SK-MEL-5 (cell line): ENCODE results near the gene TPCN2. TPM values are rescaled to one million over a fixed set of nuclear protein-coding genes. Genes with fewer than 3 reads are reported as not detected.
A peak's percentile ranks its signal among the peaks of the same experiment; 100 is the strongest.
"Not testable (repeated sequence)": the region's sequence is repeated elsewhere in the genome, so short reads cannot be mapped to it uniquely, and the experiment has no call there.

Experiments used
- DNase-seq: peaks from one replicate; pipeline ENCODE4 v3.0.0-alpha.2; 2016; ENCODE audit warnings: low read depth, low spot score
- in situ Hi-C: cut with HindIII; loops from 2 replicates; pipeline ENCODE4 v1.10.0; 2016; ENCODE audit warnings: low sequenced_read_pairs, high pct_unique_total_duplicates, low pct_unique_long_range_greater_than_20kb
- polyA plus RNA-seq, 2 experiments: library from polyadenylated mRNA; depleted of rRNA; stranded (reverse); fragments of >200 nt; gene quantifications; 2 replicates each; pipeline ENCODE4 v1.2.3, GENCODE V29; 2015
- total RNA-seq: library from RNA; depleted of rRNA; stranded (reverse); fragments of >200 nt; shearing (Covaris generic); gene quantifications from 2 replicates; pipeline ENCODE4 v1.2.3, GENCODE V29; 2014; rRNA removed

TPCN2 gene
- 24.7 and 28.7 TPM in 2 replicates for total RNA-seq
- 40.7 and 50.4 TPM in 2 replicates for polyA plus RNA-seq (2015; cell fraction: cytosol; rRNA removed)
- 143 and 176 TPM in 2 replicates for polyA plus RNA-seq (2015; cell fraction: nucleus; rRNA removed)

DNA sequence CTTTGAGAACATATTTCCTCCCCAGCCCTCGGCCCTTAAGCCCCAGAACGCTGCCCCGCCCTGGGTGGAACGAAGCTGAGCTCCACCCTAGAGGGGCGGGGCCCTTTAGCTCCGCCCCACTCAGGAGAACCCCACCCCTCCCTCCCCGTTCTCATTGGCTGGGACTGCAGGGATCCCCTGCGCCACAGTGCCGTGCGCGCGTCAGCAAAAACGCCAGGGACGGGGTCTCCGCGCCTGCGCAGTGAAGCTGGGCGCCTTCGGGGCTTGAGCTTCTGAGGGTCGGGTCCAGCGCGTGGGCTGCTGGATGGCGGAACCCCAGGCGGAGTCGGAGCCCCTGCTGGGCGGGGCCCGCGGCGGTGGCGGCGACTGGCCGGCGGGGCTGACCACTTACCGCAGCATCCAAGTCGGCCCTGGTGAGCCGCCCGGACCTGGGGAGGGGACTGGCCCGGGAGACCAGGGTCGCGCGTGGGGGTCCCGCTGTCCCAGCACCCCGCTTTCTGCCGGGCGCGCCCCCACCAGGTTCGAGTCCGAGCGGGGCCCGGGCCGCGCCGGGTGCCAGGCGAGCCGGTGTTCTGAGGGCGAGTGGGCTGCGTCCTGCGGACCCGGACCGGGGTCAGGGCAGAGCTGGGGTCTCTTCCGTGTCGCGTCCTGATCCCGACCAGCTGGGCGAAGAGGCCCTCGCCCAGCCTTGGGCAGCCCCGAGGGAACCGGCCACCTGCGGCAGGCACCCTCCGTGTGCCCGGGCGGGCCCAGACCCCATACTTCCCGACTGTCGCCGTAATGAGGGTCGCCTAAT lies at the start of gene TPCN2:
TSS of gene TPCN2 (plus strand) at position 239 of the 796 bp plus-strand sequence. CDS start at position 305, 66 bp downstream.
- DNase-seq = peak; percentile 100
- in situ Hi-C loops = no loop called here

DNA sequence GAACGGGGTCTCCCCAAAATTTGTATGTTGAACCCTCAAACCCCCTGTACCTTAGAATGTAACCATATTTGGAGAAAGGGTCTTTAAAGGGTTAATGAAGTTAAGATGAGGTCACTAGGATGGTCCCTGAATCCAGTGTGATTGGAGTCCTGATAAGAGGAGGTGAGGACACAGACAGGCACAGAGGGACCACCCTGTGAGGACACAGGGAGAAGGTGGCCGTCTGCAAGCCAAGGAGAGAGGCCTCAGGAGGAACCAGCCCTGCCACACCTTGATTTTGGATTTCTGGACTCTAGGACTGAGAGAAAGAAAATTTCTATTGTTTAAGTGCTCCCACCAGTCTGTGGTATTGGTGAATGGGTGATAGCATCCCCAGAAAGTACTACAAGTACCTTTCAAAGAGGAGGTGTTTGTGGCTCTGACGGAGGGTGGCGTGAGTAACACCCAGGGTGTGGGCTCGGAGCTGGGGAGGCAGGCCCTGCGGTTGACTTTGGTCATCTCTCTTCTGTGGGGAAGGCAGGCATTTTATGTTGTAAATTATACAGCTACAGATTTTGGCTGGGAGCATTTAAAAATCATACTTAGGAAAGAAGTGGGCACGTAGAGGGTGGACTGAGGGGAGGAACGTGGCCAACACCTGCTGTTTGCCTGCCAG lies 49.5 kb upstream of the TPCN2 start:
- DNase-seq = no peak
- in situ Hi-C loops = no loop called here

DNA sequence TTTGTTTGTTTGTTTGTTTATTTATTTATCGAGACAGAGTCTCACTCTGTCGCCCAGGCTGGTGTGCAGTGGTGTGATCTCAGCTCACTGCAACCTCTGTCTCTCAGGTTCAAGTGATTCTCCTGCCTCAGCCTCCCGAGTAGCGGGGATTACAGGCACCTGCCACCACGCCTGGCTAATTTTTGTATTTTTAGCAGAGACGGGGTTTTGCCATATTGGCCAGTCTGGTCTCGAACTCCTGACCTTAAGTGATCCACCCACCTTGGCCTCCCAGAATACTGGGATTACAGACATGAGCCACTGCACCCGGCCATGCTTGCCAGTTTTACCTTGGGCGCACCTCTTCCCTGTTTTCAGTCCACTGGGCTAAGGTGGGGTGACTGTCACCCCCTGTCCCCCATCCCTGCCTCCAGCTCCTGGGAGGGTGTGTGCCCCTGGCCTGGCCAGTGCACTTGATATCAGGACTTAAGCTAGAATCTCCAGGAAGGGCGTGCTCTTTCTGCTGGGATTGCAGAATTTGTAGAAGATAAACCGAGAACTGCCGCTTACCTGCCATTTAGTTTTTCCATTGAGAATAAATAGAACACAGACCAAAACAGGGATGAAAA lies 48.9 kb upstream of the TPCN2 start:
- DNase-seq, in situ Hi-C loops: not testable (repeated sequence)

DNA sequence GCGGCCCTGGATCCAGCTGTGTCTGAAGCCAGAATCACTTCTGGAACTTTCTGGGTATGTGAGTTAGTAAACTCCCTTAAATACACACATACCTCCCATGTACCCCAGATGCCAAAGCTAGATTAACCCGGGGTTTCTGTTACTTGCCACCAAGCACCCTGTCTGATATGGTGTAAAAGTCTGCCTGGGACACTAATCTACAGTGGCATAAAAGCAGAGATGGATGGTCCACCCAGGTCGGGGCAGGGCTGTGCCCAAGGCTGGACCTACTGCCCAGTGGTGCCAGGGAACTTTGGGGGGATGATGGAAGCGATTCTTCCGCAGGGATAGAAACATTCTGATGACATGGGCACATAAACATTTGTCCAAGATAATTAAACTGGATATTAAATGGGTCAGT lies 48.3 kb upstream of the TPCN2 start:
- no peak for DNase-seq
- in situ Hi-C loops = no loop called here

DNA sequence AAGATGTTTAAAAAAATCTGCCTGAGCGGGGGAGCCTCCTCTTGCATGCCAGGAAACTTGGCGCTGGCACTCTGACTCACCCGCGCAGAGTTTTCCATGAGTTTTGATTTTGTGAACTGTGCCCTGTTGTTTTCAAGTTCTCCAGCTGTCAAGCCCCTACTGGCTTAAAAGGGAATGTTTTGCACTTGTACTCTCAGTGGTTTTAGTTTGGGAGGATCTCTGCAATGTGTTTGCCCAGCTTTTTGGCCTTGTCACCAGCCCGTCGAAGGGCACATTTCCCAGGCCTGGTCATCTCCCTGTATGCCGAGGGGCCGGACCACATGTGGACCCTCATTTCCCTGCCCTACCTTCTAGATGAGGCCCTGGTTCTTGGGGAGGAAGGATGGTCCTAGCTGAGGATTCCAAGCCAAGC lies 47.9 kb upstream of the TPCN2 start:
- in situ Hi-C loops = no loop called here
- DNase-seq = peak; percentile 93

DNA sequence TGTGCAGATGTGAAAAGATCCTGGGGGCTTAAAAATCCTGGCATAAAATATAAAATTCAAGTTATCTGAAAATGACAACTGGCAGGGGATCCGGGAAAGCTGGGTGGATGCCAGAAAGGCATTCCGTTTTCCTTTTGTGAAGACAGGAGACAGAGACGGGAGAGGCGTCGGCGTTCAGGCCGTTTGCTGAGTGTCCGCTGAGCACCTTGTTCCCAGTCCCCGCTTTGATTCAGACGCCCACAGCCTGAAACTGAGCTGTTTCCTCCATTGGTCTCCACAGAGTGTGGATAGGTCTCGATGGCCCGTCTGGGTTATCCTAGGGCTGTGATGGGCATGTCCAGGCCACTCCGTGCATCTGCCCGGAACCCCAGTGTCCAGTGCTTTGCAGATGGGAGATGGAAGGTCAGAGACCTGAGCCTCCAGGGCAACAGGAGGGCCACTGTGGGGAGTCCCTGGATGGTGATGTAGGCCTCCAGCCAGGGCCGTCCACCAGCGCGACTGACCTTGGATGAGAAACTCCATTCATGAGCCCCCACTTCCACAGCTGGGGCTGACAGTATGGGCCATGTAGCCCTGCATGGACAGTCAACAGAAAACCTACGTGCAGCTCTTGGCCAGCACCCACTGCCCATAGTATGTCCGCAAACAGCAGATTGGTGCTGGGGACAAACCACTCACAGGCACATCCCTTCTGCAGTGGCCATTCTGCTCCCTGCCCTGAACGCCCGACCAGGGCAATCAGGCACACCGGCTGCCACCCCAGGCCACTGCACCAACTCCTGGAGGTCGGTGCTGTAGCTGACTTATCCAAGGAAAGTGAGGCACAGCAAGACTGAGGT lies 47.3 kb upstream of the TPCN2 start:
- no peak for DNase-seq
- in situ Hi-C loops = no loop called here

DNA sequence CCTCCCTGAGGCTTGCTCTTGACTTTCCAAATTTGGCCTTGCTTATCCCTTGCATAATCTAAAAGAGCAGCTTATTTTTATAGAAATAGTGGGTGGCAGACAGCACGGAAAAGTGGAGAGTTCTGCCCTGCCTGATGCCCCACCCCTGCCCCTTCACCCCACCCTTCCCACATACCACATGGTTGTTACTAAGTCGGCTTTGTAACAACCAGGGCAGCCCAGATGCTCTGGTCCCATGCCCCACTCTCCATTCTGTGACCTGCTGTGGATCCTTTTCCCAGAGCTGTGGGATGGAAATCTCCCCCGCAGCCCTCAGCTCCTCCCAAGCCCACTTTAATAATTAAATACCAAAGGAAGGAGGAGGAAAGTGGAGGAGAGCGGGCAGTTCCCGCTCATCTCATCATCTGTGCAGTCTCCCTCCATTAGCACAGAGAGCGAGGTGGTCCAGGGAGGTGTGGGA lies 46.6 kb upstream of the TPCN2 start:
- DNase-seq = no peak

DNA sequence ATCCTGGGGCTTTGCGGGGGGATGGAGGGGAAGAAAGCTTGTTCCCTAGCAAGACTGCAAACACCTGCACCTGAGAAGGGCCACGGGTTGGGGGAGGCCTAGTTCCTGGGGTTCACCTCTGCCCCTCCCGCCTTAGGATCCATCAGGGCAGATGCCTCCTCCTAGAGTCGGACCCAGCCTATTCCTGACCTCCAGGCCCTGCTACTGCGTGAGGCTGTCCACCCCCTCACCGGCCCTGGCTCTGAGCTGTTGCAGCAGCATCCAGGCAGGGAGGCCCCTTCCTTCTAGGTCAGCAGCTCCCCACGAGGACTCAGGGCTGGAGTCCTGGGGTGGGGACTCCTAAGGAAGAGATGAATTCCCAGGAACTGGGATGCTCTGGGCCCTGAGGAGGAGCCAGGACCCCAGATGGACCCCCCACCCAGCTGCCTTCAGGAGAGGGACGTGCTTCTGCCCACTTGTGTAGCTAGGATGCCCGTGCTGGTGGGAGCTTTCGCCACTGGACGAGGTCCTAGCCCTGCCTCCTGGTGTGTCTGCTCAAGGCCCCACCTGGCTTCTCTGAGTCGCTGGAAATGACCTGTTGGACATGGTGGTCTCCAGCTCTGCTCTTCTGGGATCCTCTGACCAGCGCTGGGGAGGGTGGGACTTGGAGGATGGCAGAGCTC lies 46.0 kb upstream of the TPCN2 start:
- in situ Hi-C loops = no loop called here
- no peak for DNase-seq

More for the DNA sequence above, 46.6 kb upstream of the TPCN2 start:
- in situ Hi-C loops = no loop called here

DNA sequence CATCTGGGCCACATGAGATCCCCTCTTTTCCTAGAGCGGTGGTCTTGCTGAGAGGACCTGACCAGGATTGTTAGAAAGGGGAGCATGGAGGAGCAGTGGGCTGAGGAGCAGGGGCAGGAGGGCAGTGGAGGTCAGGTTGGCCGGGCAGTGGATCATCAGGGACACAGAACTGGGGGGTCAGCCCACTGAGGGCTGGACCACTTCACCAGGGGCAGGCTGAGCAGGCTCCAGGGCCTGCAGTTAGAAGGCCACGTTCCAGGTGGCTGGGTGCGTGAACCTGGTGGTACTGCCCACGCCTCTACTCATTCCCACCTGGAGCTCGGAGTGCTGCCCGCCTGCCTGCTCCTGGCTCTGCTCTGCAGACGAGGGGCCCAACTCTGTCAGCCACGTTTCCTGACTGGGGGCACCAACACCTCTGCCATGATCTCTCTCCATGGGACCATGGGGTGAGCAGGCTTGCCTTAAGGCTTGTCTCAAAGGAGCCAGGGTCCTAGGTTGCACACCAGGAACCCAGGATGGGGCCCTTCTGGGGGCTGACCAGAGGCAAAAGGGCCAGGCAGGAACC lies 45.3 kb upstream of the TPCN2 start:
- no peak for DNase-seq
- in situ Hi-C loops = no loop called here

DNA sequence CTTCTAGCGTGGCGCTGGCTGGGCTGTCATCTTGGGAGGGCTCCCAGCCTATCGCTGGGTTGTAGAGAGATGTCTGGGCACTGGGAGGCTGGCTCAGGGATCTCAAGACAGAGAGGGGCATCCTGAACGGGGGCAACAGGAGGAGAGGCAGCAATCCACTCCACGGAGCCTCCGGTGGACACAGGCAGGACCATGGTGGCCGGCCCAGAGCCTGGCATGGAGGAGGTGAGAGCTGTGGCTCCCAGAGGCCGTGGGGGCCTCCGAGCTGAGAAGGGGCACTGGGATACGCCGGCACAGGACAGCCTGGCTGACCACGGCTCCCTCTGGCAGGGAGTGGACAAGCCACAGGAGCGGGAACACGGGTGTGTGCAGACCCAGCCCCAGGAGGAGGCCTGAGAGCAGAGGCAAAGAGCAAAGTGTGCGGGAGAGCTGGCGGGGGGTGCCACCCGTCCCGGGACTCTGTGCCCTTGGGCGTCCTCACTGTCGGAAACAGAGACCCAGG lies 44.8 kb upstream of the TPCN2 start:
- DNase-seq = no peak
- in situ Hi-C loops = no loop called here

DNA sequence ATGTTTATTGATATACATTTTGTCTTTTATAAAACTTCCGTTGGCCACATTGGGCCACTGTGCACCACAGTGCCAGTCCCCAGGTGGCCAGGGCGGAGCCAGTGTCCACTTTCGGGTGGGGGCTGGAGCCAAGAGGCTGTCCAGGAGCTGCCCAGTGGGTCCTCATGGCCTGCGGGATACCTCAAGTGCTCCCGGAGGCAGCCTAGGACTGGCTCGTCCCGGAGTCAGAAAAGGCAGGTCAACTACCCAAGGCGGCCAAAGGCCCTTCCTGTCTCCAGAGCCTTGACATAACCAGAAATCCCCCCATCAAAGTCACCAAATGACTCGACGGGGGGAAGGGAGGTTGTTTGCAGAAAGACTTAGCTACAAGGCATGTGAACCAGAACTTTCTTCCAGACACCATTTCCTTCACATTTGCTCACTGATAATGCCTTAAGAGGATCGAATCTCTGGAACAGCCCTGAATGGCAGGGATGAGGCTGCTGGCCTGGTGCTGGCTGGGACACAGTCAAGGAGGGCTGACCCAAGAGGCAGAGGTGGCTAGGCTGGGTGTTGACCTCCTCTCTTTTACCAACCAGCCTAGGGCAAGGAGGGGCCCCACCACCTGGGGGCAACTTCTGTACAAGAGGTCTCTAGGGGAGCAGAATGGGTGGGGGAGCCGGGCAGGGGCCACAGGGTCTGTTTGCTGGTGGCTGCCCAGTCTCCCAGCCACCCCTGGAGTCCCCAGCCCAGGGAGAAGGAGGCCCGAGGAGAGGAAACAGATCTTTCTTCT lies 44.1 kb upstream of the TPCN2 start:
- in situ Hi-C loops = no loop called here
- DNase-seq = no peak

DNA sequence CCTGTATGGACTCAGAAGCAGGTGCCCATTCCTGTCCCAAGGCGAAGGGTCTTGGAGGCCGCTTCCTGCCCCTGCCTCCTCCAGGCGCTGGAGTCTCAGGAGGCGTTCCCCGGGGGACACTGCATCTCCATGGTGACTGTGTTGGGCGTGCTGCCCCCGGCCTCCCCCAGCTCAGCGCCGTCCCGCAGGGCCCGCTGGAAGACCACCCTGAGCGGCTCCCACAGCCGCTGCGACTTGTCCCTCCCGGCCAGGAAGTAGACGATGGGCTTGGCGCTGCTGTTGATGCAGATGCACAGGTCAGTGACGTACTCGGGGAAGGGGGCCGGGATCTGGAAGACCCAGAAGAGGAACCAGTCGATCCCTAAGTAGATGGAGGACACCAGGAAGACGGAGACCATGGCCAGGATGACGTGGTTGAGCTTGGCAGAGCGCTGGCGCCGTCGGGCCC lies 43.5 kb upstream of the TPCN2 start:
- no peak for DNase-seq
- in situ Hi-C loops = no loop called here

DNA sequence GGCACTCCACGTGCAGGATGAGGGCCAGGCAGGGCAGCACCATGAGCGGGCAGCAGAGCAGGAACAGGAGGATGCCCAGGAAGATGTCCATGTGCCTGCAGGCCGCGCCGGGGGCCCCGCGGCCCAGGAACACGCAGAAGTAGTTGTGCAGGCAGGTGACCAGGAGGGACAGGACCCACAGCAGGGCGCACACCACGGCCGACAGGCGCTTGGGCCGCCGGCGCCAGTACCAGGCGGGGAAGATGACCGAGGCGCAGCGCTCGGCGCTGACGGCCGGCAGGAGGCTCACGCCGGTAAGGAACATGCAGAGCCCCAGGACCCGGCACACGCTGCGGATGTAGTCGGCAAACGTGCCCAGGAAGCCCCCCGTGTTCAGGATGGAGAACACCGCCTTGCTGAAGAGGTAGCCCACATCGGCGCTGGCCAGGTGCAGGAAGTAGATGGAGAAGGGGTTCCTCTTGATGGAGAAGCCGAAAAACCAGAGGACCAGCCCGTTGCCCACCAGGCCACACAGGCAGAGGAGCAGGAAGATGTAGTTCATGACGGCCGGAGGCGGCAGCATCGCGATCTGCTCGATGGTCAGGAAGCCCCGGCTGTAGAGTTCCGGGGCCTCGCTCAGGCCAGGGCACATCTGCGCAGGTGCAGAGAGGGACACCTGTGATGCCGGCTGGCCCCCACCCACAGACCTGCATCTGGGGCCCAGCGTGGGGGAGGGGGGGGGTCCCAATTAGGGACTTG lies 42.9 kb upstream of the TPCN2 start:
- DNase-seq = no peak
- in situ Hi-C loops = no loop called here

DNA sequence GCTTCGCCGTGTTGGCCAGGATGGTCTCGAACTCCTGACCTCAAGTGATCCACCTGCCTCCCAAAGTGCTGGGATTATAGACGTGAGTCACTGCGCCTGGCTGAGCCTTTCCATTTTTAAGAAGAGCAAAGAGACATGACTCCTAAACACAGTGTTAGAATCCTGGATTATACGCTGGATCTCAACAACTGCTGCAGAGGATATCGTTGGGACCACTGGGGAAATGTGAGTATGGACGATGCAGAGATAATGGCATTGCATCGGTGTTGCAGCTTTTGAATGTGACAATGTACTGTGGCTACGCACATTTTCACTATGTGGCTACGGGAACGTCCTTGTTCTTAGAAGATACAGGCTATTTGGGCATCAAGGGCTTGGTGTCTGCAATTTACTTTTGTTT lies 41.9 kb upstream of the TPCN2 start:
- in situ Hi-C loops = no loop called here
- DNase-seq = no peak

DNA sequence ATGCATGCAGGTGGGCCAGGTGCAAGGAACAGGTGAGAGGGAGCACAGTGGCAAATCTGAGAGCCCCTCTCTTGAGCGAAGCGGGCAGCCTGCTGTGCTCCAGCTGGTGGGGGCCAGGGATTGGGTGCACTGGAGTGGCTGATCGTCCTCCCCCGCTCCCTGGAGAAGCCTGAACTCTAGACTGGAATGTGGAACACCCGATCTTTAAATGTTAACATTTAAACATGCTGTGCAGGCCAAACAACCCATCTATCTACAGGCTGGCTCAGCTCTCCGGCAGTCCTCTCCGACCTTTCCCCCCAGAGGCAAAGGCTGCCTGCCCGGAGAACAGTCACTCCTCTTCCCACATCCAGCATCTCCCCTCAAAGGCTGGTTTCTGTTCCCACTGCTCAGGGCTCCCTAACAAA lies 40.8 kb upstream of the TPCN2 start:
- DNase-seq = no peak
- in situ Hi-C loops = no loop called here
